Type B pancreatic cell (in vitro differentiated cells): ENCODE measurements around the gene ARHGEF37. TPM values are rescaled to one million over a fixed set of nuclear protein-coding genes. Genes with fewer than 3 reads are reported as not detected.
"Not testable (repeated sequence)": the region's sequence is repeated elsewhere in the genome, so short reads cannot be mapped to it uniquely, and the experiment has no call there.

ENCODE experiments used
- DNase-seq: peaks from one replicate; pipeline ENCODE4 v3.0.0; 2021; ENCODE audit warnings: mixed read lengths; ENCODE audit not compliant: unreplicated experiment; ENCODE audit errors: extremely low spot score
- H3K27ac Mint-ChIP-seq: 2 replicates; pipeline ENCODE4 v1.8.0; 2021; ENCODE audit warnings: mild to moderate bottlenecking, mixed read lengths
- H3K27me3 Mint-ChIP-seq: 2 replicates; pipeline ENCODE4 v1.8.0; 2021; ENCODE audit warnings: mixed read lengths
- H3K36me3 Mint-ChIP-seq: 2 replicates; pipeline ENCODE4 v1.8.0; 2021; ENCODE audit warnings: mixed read lengths
- H3K4me1 Mint-ChIP-seq: one replicate; pipeline ENCODE4 v1.8.0; 2021; ENCODE audit warnings: mixed read lengths; ENCODE audit not compliant: unreplicated experiment
- H3K4me3 Mint-ChIP-seq: 2 replicates; pipeline ENCODE4 v1.8.0; 2021; ENCODE audit warnings: mild to moderate bottlenecking, mixed read lengths
- H3K9me3 Mint-ChIP-seq: 2 replicates; pipeline ENCODE4 v1.8.0; 2021; ENCODE audit warnings: mixed read lengths
- total RNA-seq: library from RNA; stranded (reverse); gene quantifications from 2 replicates; pipeline ENCODE4 v1.2.1, GENCODE V29; 2021; ENCODE audit warnings: low replicate concordance
- TF ChIP-seq, protein P1 (sequence below): fragments of 200-600 bp; sonication (generic); conservative IDR thresholded peaks from 2 replicates; pipeline ENCODE4 v1.5.0; 2021; ENCODE audit warnings: antibody characterized with exemption, mild to moderate bottlenecking

ARHGEF37 gene
- total RNA-seq, 1 donor from 2014 or later: 7.1 TPM

DNA sequence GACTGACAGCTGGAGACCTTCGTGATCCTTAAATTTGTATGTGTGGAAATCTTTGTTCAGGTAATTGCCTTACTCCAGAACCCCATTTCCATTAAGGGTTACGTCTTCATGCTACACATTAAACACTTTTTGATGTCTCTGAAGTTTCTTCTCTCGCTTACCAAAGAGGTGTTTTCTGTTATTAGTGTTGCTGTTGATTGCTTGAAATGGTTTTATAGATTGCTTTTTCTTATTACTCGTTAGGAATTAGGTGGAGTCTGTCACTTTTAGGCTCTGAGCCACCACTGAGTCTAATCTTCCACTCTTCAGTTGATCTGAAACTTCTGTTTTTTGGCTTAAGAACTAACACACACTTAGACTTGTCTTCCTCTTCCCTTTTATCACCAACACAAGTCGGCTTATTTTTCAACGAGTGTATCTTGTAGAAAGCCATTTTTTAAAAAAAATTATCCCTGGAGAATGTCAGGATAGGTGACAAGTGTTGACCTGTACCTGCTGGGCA is 86.6 kb downstream of the ARHGEF37 start:
- TF ChIP-seq, protein P1, sequence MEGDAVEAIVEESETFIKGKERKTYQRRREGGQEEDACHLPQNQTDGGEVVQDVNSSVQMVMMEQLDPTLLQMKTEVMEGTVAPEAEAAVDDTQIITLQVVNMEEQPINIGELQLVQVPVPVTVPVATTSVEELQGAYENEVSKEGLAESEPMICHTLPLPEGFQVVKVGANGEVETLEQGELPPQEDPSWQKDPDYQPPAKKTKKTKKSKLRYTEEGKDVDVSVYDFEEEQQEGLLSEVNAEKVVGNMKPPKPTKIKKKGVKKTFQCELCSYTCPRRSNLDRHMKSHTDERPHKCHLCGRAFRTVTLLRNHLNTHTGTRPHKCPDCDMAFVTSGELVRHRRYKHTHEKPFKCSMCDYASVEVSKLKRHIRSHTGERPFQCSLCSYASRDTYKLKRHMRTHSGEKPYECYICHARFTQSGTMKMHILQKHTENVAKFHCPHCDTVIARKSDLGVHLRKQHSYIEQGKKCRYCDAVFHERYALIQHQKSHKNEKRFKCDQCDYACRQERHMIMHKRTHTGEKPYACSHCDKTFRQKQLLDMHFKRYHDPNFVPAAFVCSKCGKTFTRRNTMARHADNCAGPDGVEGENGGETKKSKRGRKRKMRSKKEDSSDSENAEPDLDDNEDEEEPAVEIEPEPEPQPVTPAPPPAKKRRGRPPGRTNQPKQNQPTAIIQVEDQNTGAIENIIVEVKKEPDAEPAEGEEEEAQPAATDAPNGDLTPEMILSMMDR: peak; percentile 28
- peaks cover 3% of the 10 kb centered on the region for H3K27me3 Mint-ChIP-seq
- DNase-seq: no peak
- H3K4me1 Mint-ChIP-seq: no peaks in the 10 kb centered on the region
- no peaks in the 10 kb centered on the region for H3K36me3 Mint-ChIP-seq
- no peak overlapping the region for H3K4me3 Mint-ChIP-seq
- H3K27ac Mint-ChIP-seq: no peak overlapping the region
- H3K9me3 Mint-ChIP-seq: peaks cover 10% of the 10 kb centered on the region

DNA sequence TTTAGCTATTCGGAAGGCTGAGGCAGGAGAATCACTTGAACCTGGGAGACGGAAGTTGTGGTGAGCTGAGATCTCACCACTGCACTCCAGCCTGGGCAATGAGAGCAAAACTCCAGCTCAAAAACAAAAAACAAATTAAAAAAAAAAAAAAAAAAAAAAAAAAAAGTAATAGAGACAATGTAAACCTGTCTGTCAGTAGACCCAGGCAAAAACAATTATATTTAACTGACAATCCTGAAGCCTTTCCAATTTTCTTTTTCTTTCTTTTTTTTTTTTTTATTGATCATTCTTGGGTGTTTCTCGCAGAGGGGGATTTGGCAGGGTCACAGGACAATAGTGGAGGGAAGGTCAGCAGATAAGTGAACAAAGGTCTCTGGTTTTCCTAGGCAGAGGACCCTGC is 88.0 kb downstream of the ARHGEF37 start:
- H3K9me3 Mint-ChIP-seq: peaks cover 13% of the 10 kb centered on the region
- H3K4me3 Mint-ChIP-seq, H3K27me3 Mint-ChIP-seq, H3K36me3 Mint-ChIP-seq, DNase-seq, H3K4me1 Mint-ChIP-seq, H3K27ac Mint-ChIP-seq: not testable (repeated sequence)

DNA sequence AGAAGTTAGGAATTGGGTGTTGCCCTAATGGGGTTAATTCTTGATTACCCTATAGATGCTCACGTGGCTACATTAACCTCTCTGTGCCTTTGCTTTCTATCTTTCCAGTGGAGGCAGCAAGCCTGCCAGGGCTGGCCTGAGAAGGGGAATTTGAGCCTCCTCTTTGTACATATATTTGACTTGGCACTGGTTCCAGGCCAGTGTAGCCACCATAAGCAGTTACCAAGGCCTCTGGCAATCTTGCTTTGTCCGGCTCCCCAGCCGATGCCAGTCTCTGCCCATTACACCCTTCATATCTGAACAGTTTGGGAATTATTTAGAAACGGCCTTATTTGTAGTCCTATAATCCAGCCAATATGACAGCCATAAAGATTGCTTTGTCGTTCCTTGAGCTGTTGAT is 90.2 kb downstream of the ARHGEF37 start:
- Mint-ChIP-seq H3K36me3 (no peaks in the 10 kb centered on the region), H3K27ac (no peak overlapping the region), H3K4me3 (no peak overlapping the region), H3K27me3 (peaks cover 3% of the 10 kb centered on the region), H3K4me1 (peaks cover 8% of the 10 kb centered on the region), H3K9me3 (peaks cover 18% of the 10 kb centered on the region)
- no peak for DNase-seq
- TF ChIP-seq, protein P1: no peak

DNA sequence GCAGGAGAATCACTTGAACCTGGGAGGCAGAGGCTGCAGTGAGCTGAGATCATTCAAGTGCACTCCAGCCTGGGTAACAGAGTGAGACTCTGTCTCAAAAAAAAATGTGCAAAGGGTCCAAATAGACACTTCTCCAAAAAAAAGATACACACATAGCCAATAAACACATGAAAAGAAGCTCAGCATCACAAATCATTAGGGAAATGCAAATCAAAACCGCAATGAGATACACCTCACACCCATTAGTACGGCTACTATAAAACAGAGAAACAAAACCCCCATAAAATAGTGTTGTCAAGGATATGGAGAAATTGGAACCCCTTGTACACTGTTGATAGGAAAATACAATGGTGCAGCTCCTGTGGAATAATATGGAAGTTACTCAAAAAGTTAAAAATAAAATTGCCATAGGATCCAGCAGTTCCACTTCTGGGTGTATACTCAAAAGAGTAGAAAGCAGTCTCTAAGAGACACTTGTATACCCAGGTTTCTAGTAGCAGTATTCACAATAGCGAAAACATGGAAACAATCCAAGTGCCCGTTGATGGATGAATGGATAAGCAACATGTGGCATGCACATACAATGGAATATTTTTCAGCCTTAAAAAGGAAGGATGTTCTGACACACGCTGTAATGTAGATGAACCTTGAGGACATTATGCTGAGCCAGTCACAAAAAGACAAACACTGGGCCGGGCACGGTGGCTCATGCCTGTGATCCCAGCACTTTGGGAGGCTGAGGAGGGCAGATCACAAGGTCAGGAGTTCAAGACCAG is 91.6 kb downstream of the ARHGEF37 start:
- Mint-ChIP-seq H3K27ac (no peak overlapping the region), H3K9me3 (peaks cover 12% of the 10 kb centered on the region), H3K4me3 (no peak overlapping the region), H3K4me1 (peaks cover 8% of the 10 kb centered on the region), H3K36me3 (no peaks in the 10 kb centered on the region), H3K27me3 (no peaks in the 10 kb centered on the region)
- TF ChIP-seq, protein P1: no peak
- no peak for DNase-seq

DNA sequence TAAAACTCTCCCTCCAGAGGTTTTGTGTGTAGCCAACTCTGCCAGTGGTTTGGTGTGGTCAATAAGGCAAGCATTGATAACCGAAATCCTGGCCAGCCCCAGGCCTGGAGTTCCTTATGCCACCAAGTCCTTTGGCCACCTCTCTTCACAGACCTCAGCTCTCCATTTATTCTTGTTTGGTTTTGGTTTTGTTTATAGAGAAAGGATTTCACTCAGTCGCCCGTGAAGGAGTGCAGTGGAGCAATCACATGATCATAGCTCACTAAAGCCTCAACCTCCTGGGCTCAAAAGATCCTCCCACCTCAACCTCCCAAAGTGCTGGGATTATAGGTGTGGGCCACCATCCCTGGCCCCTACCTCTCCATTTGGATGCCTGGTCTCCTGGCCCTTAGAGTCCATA is 93.4 kb downstream of the ARHGEF37 start:
- Mint-ChIP-seq H3K9me3 (peaks cover 8% of the 10 kb centered on the region), H3K27ac (no peak overlapping the region), H3K4me3 (no peak overlapping the region), H3K36me3 (no peaks in the 10 kb centered on the region), H3K27me3 (no peaks in the 10 kb centered on the region), H3K4me1 (peaks cover 8% of the 10 kb centered on the region)
- no peak for DNase-seq
- TF ChIP-seq, protein P1: no peak

DNA sequence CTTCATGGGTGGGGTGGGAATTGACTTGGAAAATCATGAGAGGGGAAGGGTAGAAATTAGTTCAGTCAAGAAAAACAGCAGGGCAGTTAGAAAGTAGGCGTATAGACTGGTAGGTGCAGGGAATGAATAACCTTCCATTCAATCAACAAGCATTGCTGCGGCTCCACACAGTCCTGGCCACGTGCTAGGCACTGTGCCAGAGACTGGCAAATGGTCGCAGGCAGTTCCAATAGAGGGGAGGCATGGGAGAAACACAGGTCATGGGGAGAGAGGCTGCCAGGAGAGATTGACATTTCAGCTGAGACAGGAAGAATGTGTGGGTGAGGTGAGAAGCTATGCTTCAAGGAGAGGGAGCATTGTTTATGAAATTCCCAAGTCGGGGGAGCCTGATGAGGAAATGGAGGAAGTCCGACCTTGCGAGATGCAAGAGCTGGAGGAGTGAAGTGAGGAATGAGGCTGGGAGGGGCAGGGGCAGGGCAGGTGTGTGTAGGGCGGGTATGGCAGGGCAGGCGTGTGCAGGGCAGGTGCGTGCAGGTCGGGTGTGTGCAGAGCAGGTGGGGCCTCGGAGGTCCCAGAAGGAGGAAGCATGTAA is 94.4 kb downstream of the ARHGEF37 start:
- Mint-ChIP-seq H3K27ac (peak overlapping the region; percentile 82), H3K4me3 (peak overlapping the region; percentile 30), H3K9me3 (peaks cover 8% of the 10 kb centered on the region), H3K4me1 (peaks cover 8% of the 10 kb centered on the region), H3K27me3 (peaks cover 3% of the 10 kb centered on the region), H3K36me3 (no peaks in the 10 kb centered on the region)
- DNase-seq: no peak
- TF ChIP-seq, protein P1: no peak
